Transverse colon (tissue), 1 donor: ENCODE results near the gene NSD1.

ENCODE experiments used
- EP300 ChIP-seq: sonication (generic); formaldehyde crosslinking; IDR thresholded peaks from one replicate; pipeline ENCODE4 v1.6.1; 2017; ENCODE audit warnings: antibody characterized with exemption, low read depth
- POLR2A ChIP-seq: fragments of 450-650 bp; IDR thresholded peaks from one replicate; pipeline ENCODE4 v1.6.1; 2016; ENCODE audit warnings: antibody characterized with exemption, mild to moderate bottlenecking, moderate library complexity

- TF ChIP-seq EP300 = no peak
- TF ChIP-seq POLR2A = peak; percentile 41
These were observed 168.1 kb downstream of the NSD1 start for GRCh38 chr5:177301503-177302165.
